HG03439 (cell line): ENCODE data around the gene HMMR.
"Not testable (repeated sequence)": the region's sequence is repeated elsewhere in the genome, so short reads cannot be mapped to it uniquely, and the experiment has no call there.

ENCODE experiments used
- ATAC-seq: cut with Tn5 transposase; IDR thresholded peaks from one replicate; pipeline ENCODE4 v1.9.1; 2021; ENCODE audit warnings: mild to moderate bottlenecking, moderate library complexity; ENCODE audit not compliant: unreplicated experiment

HMMR gene, protein sequence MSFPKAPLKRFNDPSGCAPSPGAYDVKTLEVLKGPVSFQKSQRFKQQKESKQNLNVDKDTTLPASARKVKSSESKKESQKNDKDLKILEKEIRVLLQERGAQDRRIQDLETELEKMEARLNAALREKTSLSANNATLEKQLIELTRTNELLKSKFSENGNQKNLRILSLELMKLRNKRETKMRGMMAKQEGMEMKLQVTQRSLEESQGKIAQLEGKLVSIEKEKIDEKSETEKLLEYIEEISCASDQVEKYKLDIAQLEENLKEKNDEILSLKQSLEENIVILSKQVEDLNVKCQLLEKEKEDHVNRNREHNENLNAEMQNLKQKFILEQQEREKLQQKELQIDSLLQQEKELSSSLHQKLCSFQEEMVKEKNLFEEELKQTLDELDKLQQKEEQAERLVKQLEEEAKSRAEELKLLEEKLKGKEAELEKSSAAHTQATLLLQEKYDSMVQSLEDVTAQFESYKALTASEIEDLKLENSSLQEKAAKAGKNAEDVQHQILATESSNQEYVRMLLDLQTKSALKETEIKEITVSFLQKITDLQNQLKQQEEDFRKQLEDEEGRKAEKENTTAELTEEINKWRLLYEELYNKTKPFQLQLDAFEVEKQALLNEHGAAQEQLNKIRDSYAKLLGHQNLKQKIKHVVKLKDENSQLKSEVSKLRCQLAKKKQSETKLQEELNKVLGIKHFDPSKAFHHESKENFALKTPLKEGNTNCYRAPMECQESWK

DNA sequence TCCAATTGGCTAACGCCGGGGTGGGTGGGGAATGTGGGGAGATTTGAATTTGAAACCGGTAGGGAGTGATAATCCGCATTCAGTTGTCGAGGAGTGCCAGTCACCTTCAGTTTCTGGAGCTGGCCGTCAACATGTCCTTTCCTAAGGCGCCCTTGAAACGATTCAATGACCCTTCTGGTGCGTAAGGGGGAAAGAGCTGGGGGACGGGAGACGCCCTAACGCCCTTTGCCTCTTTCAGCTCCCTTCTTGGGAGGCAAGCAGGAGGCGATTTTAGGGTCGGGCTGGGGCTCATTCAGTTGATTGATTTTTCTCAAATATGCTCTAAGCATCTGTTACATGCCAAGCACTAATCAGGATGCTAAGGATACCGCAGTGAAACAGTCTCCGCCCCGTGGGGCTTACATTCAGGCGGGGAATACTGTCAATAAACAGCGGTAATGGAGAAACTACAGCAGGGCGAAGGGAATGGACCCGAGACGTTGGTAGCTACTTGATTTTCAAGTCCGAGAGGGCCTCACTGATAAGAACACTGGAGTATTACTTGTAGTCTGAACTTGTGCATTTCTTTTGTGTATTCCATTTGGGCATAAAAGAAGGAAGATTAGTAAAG, at the start of gene HMMR:
Gene HMMR (plus strand): TSS at position 71 of the 610 bp plus-strand sequence. CDS start 61 bp downstream, at position 132.
- no peak for ATAC-seq

DNA sequence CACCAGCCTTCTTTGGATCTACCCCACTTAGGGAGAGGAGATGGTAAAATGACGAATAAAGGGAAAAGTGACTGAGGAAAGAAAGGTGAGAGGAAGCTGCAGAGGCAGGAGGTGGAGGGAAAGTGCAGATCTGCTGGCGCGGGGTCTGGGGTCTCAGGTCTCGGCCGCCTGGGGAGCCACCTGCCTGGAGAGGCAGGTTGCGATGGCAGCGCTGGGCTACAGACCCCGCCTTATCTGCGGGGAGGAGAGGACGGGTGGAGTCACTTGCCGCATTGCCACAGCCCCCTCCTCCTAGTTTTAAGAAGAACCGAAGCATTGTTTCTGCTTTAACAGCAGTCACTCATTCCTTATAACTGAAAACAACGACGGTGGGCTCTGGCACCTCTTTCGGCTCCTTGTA, 44.8 kb upstream of the HMMR start:
- ATAC-seq: not testable (repeated sequence)

DNA sequence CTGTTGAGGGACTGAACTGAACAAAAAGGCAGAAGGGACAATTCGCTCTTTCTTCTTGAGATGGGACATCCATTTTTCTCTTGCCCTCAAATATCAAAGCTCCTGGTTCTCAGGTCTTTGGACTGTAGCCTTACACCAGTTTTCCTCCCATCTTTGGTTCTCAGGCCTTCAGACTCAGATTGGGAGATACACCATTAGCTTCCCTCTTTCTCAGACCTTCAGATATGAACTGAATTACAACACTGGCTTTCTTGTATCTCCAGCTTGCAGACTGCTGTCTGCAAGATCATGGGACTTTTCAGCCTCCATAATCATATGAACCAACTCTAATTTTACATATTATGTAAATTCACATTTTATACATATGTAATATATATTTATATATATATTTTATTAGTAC, 35.6 kb upstream of the HMMR start:
- ATAC-seq: no peak

DNA sequence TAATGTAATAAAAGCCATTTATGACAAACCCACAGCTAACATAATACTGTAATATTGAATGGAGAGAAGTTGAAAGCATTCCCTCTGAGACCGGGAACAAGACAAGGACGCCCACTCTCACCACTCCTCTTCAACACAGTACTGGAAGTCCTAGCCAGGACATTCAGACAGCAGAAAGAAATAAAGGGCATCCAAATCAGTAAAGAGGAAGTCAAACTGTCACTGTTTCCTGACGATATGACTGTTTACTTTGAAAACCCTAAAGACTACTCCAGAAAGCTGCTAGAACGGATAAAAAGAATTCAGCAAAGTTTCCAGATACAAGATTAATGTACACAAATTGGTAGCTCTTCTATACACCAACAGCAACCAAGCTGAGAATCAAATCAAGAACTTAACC, 34.3 kb upstream of the HMMR start:
- ATAC-seq: not testable (repeated sequence)

DNA sequence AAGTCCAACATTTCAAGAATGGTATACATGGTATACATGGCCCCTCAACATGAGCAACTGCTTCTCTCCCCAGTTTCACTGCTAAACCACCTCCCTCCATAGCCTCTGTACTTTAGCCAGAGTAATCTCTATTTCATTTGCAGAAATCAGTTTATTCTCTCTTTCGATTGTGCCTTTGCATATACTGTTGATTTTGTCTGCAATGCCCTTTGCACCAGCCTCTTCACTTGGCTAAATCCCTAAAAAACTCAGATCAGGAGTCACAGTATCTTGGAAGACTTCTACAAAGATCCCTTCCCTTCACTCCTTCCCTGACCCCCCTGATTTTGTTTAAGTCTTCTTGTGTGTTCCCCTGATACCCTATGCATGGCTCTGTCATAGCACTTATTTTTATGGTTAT, 27.9 kb upstream of the HMMR start:
- ATAC-seq: no peak

DNA sequence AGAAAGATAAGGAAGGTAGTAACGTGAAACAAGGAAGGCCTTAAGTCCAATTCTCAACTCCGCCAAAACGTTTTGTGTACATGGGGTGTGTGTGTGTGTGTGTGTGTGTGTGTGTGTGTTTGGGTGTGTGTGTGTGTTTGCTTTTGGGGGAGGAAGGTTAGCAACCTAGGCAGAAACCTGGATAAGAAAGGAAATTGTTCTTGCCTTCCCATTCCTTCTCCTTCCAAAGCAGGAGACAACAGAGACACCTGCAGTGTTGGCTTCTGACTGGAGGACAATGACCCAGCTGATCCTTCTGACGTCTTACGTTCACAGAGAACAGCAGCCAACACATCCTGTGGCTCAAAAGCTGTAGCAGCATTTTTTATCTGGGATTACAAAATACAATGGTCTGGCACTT, 27.2 kb upstream of the HMMR start:
- no peak for ATAC-seq

DNA sequence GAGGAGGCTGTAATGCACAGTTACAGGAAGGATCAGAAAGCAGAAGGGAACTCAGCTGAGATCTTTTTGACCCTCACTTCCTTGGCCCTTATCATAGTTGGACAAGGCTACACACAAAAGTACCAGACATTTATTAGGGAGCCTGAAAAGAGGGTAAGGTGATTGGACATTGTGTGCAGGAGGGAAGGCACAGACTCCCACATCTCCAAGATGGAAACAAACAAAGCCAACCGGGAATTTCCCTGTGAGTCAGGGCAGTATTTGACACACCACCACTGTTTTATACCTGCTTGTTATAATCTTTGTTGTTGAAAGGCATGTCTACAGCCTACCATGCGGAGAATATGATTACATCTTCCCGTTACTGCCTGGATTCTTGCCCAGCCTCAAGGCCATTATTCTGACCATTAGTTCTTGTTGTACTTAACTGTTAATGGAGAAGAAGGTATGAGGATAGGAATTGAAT, 26.0 kb upstream of the HMMR start:
- no peak for ATAC-seq

DNA sequence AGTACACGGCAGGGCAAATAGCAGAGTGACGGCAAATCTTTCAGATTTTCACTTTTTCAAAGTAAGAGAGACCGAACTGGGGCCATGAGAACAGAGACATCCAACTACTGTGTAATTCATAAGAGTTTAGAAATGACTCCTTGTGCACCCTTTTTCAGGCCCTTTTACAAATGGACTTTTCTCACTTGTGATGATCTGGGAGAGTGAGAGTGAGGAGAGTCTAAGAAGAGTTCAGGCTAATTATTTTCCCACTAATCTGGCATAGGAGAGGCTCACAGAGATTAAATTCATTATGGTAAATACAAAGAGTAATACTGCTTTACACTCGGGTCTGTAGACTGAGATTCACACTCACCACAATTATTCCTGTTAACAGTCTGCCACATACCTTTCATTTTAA, 23.9 kb upstream of the HMMR start:
- no peak for ATAC-seq

DNA sequence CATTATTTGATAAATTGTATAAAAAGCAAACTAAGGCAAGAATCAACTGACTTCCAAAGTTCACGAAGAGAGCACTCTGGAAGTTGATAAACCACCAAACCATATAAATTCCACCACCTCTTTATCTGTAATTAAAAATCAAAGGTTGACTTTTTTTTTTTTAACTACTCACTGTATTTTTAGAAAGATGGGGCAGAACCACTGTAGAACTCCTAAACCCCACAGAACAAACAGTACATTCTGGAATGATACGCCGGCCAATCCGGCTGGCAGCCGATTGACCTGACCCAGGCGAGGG, 23.5 kb upstream of the HMMR start:
- no peak for ATAC-seq

DNA sequence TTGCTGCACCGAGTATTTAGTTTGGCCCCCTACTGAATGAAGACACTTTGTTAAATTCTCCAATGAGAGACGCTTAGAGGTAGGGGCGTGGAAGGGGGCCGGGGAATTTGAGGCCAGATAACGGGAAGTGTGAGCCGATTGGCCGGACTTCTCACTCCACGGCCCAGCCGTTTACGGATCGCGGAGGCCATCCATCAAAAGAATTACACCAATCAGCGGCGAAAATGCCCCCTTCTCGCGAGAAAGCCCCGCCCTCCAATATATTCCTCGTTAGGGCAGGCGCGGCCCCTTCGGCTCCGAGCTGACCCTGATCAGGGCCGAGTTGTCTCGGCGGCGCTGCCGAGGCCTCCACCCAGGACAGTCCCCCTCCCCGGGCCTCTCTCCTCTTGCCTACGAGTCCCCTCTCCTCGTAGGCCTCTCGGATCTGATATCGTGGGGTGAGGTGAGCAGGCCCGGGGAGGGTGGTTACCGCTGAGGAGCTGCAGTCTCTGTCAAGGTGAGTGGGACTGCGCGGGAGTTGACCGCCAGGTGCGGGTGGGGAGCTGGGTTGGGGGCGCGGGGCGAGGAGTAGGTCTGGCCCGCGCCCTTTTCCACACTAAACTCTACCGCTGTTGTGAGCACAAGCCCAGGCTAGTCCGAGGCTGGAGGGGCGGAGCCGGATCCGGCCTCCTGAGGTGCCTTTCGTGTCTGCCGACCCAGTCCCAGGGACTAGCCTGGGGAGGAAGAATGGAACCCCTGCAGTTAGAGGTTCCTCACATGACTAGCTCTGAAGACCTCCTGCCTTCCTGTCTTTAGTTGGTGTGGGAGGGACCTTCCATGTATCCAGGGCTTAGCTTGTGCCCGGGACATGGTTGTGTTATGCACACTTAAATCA, 22.9 kb upstream of the HMMR start, which contains the start of gene CCNG1:
Gene CCNG1 (plus strand): TSS at position 287 of the 874 bp plus-strand sequence. CDS start 1,662 bp downstream, outside the sequence.
- peak; percentile 98 for ATAC-seq

DNA sequence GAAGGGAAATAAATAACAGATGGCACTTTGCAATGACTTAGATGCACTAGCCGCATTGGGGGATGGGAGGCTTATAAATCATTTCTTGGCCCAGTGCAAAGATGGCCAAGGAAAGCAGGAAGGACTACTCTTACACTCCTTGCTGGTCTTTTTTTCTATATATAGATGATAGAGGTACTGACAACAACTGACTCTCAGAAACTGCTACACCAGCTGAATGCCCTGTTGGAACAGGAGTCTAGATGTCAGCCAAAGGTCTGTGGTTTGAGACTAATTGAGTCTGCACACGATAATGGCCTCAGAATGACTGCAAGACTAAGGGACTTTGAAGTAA, 21.4 kb upstream of the HMMR start:
- no peak for ATAC-seq

DNA sequence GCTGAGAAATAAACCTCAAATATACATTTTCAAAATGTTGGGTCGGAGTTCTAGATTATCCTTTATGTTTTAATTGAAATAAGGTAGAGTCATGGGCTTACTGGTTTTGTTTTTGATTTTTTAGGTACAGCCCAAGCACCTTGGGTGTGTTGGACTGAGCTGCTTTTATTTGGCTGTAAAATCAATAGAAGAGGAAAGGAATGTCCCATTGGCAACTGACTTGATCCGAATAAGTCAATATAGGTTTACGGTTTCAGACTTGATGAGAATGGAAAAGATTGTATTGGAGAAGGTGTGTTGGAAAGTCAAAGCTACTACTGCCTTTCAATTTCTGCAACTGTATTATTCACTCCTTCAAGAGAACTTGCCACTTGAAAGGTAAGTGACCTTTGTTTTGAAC, 19.5 kb upstream of the HMMR start:
- ATAC-seq: no peak

DNA sequence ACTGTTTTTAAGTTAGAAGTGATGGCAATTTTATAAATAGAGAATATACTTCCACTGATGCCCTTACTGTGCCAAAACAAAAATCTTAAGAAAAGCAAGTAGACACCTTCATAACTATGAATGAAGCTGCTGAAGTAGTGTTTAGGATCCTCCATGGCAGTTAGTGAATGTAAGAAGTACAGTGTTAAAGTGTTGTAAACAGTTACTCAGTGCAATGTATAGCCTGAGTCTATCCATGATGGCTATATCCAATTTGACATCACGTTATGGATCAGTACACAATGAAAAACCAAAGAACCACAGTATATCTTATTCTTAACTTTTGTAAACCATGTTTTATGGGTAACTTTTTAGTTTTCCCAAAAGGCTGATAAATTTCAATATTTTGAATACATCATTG, 15.9 kb upstream of the HMMR start:
- no peak for ATAC-seq

DNA sequence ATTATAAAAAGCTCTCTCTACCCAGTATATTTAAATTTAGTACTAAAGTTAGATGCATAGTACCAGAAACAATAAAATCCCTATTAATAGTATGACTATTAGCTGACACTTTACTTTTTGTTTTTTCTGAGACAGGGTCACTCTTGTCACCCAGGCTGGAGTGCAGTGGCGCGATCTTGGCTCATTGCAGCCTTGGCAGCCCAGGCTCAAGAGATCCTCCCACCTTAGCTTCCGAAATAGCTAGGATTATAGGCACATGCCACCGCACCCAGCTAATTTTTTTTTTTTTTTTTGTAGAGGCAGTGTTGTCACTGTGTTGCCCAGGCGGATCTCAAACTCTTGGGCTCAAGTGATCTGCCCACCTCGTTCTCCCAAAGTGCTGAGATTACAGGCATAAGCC, 15.1 kb upstream of the HMMR start:
- no peak for ATAC-seq

DNA sequence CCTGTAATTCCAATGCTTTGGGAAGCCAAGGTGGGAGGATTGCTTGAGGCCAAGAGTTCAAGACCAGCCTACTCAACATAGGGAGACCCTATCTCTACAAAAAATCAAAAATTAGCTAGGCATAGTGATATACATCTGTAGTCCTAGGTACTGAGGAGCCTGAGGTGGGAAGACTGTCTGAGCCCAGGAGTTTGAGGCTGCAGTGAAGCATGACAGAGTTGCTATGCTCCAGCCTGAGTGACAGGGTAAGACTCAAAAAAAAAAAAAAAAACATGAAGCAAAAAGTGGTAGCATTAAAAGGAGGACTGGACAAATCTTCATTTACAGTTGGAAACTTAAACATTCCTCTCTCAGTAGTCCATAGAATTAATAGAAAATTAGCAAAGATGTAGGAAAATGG, 13.2 kb upstream of the HMMR start:
- ATAC-seq: no peak

DNA sequence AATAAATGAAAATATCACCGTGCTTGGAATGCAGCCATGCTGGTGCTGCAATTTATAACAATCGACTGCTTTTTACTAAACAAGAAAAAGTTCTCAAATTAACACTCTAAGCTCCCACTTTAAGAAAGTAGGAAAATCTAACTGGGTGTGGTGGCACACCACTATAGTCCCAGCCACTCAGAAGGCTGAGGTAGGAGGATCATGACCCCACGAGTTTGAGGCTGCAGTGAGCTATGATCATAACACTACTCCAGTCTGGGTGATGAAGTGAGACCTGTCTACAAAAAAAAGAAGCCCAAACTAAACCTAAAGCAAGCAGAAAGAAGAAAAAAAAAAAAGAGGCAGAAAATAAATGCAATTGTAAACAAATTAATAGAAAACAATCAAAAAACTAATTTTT, 12.6 kb upstream of the HMMR start:
- no peak for ATAC-seq

DNA sequence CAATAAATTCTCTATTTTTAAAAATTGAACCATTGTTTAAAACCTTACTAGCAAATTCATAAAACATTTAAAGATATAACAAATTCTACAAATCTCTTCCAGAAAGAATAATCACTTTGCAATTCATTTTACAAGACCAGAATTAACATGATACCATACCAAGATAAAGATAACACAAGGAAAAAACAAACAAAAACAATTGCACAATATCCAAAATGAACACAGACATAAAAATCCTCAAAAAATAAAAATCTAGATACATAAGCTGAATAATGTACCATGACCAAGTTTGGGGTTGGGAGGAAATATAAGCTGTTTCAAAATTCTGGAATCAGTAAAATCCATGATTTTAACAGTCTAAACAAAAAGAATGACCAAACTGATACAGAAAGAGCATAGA, 11.9 kb upstream of the HMMR start:
- no peak for ATAC-seq

DNA sequence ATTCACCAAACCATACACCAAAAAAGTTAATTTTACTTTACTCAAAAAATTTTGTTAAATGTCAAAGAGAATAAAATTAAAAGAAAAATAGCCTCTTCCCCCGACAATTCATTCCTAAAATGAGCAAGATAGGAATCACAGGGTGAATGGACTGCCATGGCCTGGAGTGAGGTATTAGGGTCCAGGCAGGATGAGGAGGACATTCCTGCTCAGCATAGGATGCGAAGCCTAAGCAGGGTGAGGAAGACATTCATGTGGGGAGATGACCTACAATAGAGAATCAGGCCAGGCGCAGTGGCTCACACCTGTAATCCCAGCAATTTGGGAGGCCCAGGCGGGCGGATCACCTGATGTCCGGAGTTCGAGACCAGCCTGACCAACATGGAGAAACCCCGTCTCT, 8.9 kb upstream of the HMMR start:
- ATAC-seq: no peak

DNA sequence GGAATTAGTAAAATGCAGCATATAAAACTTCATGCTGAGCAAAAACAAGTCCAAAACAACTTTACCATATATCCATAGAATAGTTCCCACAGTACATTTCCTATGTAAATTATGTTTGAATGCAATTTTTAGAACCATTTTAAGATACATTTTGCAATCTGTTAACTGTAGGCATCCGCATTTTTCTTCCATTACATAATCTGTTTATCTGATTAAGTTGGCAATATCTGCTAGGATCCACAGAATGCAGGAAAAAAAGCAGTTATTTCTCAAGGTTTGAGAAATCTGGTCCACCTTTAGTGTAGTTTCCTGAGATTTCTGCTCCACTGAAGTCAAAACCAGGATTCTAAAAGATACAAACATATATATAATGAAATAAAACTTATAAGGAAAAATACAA, 6.7 kb upstream of the HMMR start:
- ATAC-seq: no peak

DNA sequence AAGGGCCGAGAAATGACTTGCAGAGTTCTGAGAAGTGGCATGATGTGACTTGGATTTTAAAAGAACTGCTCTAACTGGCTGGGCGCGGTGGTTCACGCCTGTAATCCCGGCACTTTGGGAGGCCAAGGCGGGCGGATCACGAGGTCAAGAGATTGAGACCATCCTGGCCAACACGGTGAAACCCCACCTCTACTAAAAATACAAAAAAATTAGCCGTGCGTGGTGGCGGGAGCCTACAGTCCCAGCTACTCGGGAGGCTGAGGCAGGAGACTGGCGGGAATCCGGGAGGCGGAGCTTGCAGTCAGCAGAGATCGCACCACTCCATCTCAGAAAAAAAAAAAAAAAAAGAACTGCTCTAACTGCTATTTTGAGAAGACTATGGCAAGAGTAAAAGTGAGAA, 5.0 kb upstream of the HMMR start:
- not testable (repeated sequence) for ATAC-seq

DNA sequence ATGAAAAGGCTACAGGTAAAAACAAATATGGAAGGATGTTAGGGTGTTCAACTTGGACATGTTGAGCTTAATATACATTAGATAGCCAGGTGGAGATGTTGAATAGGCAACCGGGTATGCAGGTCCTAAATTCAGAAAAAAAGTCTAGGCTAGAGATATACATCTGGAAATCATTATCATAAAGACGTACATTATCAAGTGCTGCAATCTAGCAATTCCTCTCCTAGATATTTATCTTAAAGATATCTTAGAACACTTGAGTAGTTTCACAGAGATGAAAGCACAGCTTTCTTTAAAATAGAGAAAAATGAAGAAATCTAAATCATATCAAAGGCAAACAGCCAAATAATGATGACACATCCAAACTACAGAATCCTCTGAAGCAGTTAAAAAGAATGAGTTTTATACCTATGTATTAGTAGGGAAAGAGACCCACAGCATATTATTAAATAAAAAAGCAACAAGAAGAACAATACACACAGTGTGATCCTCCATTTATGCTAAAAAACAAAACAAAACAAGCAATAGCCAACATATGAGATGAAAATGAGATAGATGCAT, 4.3 kb upstream of the HMMR start:
- ATAC-seq: no peak
